ENCODE results near the gene NELFA. TPM values are rescaled to one million over a fixed set of nuclear protein-coding genes. Genes with fewer than 3 reads are reported as not detected.

NELFA gene
- total RNA-seq, 4 donors from 2014 or later: 22.0 to 80.4 (median 31.8) TPM

- DNase-seq: no peak
- Histone ChIP-seq H3K4me1 (no peaks in the 10 kb centered on the region), H3K9me3 (no peaks in the 10 kb centered on the region), H3K27ac (no peak overlapping the region), H3K4me3 (no peak overlapping the region), H3K36me3 (peaks cover 0 to 5% (median 0%) of the 10 kb centered on the region in 4 donors), H3K27me3 (no peaks in the 10 kb centered on the region)
- WGBS, 2 donors (ENCODE audit: low coverage in 1 of 2): 90 to 93% methylated on average over 10 of the region's 10 CpGs
- intact Hi-C loops (cut with DNase I; ENCODE audit: low total_unique reads) (no loop called here), in situ Hi-C loops (cut with MboI; ENCODE audit: low pct_ligation_motif_present in 1 of 4, low pct_unique_long_range_greater_than_20kb in 1 of 4, low sequenced_read_pairs in 3 of 4) (loop anchor here in 1 of 4 donors (25.0 kb wide), 1 partner anchor 237 kb away; no protein-coding TSS in a partner anchor)
- no peak for TF ChIP-seq POLR2A (IDR thresholded peaks at IDR 0.05)
- no peak for TF ChIP-seq EP300 (IDR thresholded peaks at IDR 0.05; ENCODE audit: low read depth)
- TF ChIP-seq CTCF (IDR thresholded peaks at IDR 0.05): no peak
- no peak for TF ChIP-seq POLR2AphosphoS5 (IDR thresholded peaks at IDR 0.05)
Observed at GRCh38 chr4:1950369-1950768, 58.4 kb downstream of the NELFA start.

GRCh38 chr4:1948892-1949436, 59.8 kb downstream of the NELFA start:
- no peak for TF ChIP-seq EP300 (IDR thresholded peaks at IDR 0.05; ENCODE audit: low read depth)
- no peak for TF ChIP-seq CTCF (IDR thresholded peaks at IDR 0.05)
- TF ChIP-seq POLR2AphosphoS5 (IDR thresholded peaks at IDR 0.05): no peak
- no peak for TF ChIP-seq POLR2A (IDR thresholded peaks at IDR 0.05)
- in situ Hi-C loops (cut with MboI; ENCODE audit: low pct_ligation_motif_present in 1 of 4, low pct_unique_long_range_greater_than_20kb in 1 of 4, low sequenced_read_pairs in 3 of 4): no loop called here
- 92 to 100% methylated on average over 1 to 8 of the region's 8 CpGs for WGBS, 2 donors (ENCODE audit: low coverage in 1 of 2)
- intact Hi-C loops (cut with DNase I; ENCODE audit: low total_unique reads): no loop called here
- peaks cover 0 to 5% (median 0%) of the 10 kb centered on the region in 4 donors for H3K36me3 ChIP-seq
- H3K4me3 ChIP-seq: no peak overlapping the region
- no peak for DNase-seq
- H3K27ac ChIP-seq: no peak overlapping the region
- no peaks in the 10 kb centered on the region for H3K9me3 ChIP-seq
- no peaks in the 10 kb centered on the region for H3K4me1 ChIP-seq
- H3K27me3 ChIP-seq: no peaks in the 10 kb centered on the region

- DNase-seq: no peak
- TF ChIP-seq EP300 (IDR thresholded peaks at IDR 0.05; ENCODE audit: low read depth) (no peak), CTCF (IDR thresholded peaks at IDR 0.05) (no peak), POLR2AphosphoS5 (IDR thresholded peaks at IDR 0.05) (no peak), POLR2A (IDR thresholded peaks at IDR 0.05) (no peak)
- no peaks in the 10 kb centered on the region for H3K9me3 ChIP-seq
- H3K36me3 ChIP-seq: peaks cover 0 to 12% (median 3%) of the 10 kb centered on the region in 4 donors
- no peak overlapping the region for H3K27ac ChIP-seq
- in situ Hi-C loops (cut with MboI; ENCODE audit: low pct_ligation_motif_present in 1 of 4, low pct_unique_long_range_greater_than_20kb in 1 of 4, low sequenced_read_pairs in 3 of 4) (no loop called here), intact Hi-C loops (cut with DNase I; ENCODE audit: low total_unique reads) (no loop called here)
- WGBS, 2 donors (ENCODE audit: low coverage in 1 of 2): 93 to 94% methylated on average over 12 to 16 of the region's 16 CpGs
- H3K4me1 ChIP-seq: no peaks in the 10 kb centered on the region
- H3K27me3 ChIP-seq: no peaks in the 10 kb centered on the region
- H3K4me3 ChIP-seq: no peak overlapping the region
Observed at GRCh38 chr4:1948232-1948631, 60.5 kb downstream of the NELFA start.

- 85 to 100% methylated on average over 1 of the region's 1 CpG for WGBS, 2 donors (ENCODE audit: low coverage in 1 of 2)
- Histone ChIP-seq H3K27ac (no peak overlapping the region), H3K9me3 (no peaks in the 10 kb centered on the region), H3K4me3 (no peak overlapping the region), H3K36me3 (peaks cover 0 to 22% (median 7%) of the 10 kb centered on the region in 4 donors), H3K4me1 (no peaks in the 10 kb centered on the region), H3K27me3 (no peaks in the 10 kb centered on the region)
- no peak for DNase-seq
- in situ Hi-C loops (cut with MboI; ENCODE audit: low pct_ligation_motif_present in 1 of 4, low pct_unique_long_range_greater_than_20kb in 1 of 4, low sequenced_read_pairs in 3 of 4): no loop called here
- intact Hi-C loops (cut with DNase I; ENCODE audit: low total_unique reads): no loop called here
- TF ChIP-seq POLR2A (IDR thresholded peaks at IDR 0.05) (no peak), POLR2AphosphoS5 (IDR thresholded peaks at IDR 0.05) (no peak), EP300 (IDR thresholded peaks at IDR 0.05; ENCODE audit: low read depth) (no peak), CTCF (IDR thresholded peaks at IDR 0.05) (no peak)
Observed at GRCh38 chr4:1945912-1946311, 62.9 kb downstream of the NELFA start.

Data from transverse colon (tissue), 4 donors.